ENCODE data around the gene MRPS33.

DNA sequence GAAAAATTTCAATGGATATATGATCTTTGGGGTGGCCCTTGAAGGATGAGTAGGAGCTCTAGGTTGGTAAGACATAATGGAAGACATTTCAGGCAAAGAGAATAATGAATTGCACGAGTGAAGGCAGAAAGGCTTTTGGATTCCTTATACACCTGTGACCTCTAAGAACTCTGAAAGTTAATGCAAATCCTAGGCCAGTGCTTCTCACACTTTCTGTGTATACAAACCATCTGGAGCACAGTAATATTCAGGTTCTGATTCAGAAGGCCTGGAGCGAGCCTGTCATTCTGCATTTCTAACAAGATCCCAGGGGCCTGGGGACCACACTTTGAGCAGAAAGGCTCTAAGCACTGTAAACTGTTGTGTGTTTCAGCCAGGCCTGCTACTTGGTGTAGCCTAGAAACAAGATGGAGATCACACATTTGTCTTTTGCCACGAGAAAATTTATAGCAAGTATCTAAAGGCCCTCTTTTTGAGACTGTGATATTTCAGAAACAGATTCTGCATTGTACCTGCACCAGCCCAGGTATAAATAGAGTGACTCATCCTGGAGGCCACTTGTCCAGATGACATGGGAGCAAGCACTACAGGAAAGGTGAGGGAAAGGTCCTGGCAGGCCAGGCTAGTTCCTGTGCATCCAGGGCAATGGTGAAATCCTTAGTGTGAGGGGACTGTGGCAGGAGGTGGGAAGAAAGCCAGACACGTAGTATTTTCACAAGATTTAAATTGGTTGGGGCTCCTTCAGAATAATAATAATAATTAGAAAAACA, 24.4 kb downstream of the MRPS33 start:
- TF ChIP-seq, protein P1, sequence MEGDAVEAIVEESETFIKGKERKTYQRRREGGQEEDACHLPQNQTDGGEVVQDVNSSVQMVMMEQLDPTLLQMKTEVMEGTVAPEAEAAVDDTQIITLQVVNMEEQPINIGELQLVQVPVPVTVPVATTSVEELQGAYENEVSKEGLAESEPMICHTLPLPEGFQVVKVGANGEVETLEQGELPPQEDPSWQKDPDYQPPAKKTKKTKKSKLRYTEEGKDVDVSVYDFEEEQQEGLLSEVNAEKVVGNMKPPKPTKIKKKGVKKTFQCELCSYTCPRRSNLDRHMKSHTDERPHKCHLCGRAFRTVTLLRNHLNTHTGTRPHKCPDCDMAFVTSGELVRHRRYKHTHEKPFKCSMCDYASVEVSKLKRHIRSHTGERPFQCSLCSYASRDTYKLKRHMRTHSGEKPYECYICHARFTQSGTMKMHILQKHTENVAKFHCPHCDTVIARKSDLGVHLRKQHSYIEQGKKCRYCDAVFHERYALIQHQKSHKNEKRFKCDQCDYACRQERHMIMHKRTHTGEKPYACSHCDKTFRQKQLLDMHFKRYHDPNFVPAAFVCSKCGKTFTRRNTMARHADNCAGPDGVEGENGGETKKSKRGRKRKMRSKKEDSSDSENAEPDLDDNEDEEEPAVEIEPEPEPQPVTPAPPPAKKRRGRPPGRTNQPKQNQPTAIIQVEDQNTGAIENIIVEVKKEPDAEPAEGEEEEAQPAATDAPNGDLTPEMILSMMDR (IDR thresholded peaks at IDR 0.05) = no peak
- no peak for TF ChIP-seq EZH2 (IDR thresholded peaks at IDR 0.05; ENCODE audit: borderline replicate concordance, insufficient read depth, low read depth, low read length, poor library complexity, severe bottlenecking)
